GM21529 (cell line): ENCODE results near the gene UCN2.
"Not testable (repeated sequence)": the region's sequence is repeated elsewhere in the genome, so short reads cannot be mapped to it uniquely, and the experiment has no call there.

Experiments
- ATAC-seq: cut with Tn5 transposase; IDR thresholded peaks from one replicate; pipeline ENCODE4 v1.9.1; 2021; ENCODE audit not compliant: unreplicated experiment

The UCN2 gene

GRCh38 chr3:48564022-48564421 is 441 bp upstream of the UCN2 start:
- no peak for ATAC-seq

- no peak for ATAC-seq
Measured at GRCh38 chr3:48562367-48563095, 1.1 kb downstream of the UCN2 start.

- ATAC-seq = no peak
Measured at GRCh38 chr3:48561045-48561736, 2.4 kb downstream of the UCN2 start.

- ATAC-seq = no peak
Measured at GRCh38 chr3:48560648-48561018, 2.9 kb downstream of the UCN2 start.

- ATAC-seq = no peak
Measured at GRCh38 chr3:48558493-48559134, 5.0 kb downstream of the UCN2 start.

- peak; percentile 85 for ATAC-seq
Measured at GRCh38 chr3:48556796-48557626, 6.6 kb downstream of the UCN2 start, which contains the start of gene PFKFB4. Gene PFKFB4 (minus strand): TSS chr3:48556803. CDS start chr3:48556777, 26 bp downstream.

GRCh38 chr3:48555949-48556795 is 7.4 kb downstream of the UCN2 start:
- no peak for ATAC-seq

GRCh38 chr3:48555231-48555948 is 8.2 kb downstream of the UCN2 start:
- no peak for ATAC-seq

GRCh38 chr3:48553886-48554845 is 9.4 kb downstream of the UCN2 start:
- ATAC-seq = no peak

- ATAC-seq = no peak
Measured at GRCh38 chr3:48553361-48553760, 10.2 kb downstream of the UCN2 start.

GRCh38 chr3:48552111-48552951 is 11.2 kb downstream of the UCN2 start:
- no peak for ATAC-seq

GRCh38 chr3:48551651-48552050 is 11.9 kb downstream of the UCN2 start:
- not testable (repeated sequence) for ATAC-seq

GRCh38 chr3:48548729-48549705 is 14.6 kb downstream of the UCN2 start:
- ATAC-seq = peak; percentile 63

GRCh38 chr3:48548126-48548525 is 15.5 kb downstream of the UCN2 start:
- no peak for ATAC-seq

GRCh38 chr3:48546203-48546829 is 17.3 kb downstream of the UCN2 start:
- ATAC-seq = no peak

- no peak for ATAC-seq
Measured at GRCh38 chr3:48544141-48544540, 19.4 kb downstream of the UCN2 start.
